HG02970 (cell line): ENCODE data around the gene PNPLA7.
"Not testable (repeated sequence)": the region's sequence is repeated elsewhere in the genome, so short reads cannot be mapped to it uniquely, and the experiment has no call there.

Experiments used
- ATAC-seq: cut with Tn5 transposase; IDR thresholded peaks from one replicate; pipeline ENCODE4 v1.9.1; 2021; ENCODE audit warnings: mild to moderate bottlenecking, moderate library complexity, moderate number of reproducible peaks; ENCODE audit not compliant: unreplicated experiment, low FRiP score

PNPLA7 gene

GRCh38 chr9:137516144-137516917 lies 33.9 kb downstream of the PNPLA7 start:
- no peak for ATAC-seq

- ATAC-seq: no peak
Measured at GRCh38 chr9:137515338-137515724, 34.9 kb downstream of the PNPLA7 start.

GRCh38 chr9:137514691-137515337 lies 35.4 kb downstream of the PNPLA7 start:
- ATAC-seq: no peak

- ATAC-seq: not testable (repeated sequence)
Measured at GRCh38 chr9:137513801-137514570, 36.2 kb downstream of the PNPLA7 start.

- not testable (repeated sequence) for ATAC-seq
Measured at GRCh38 chr9:137513136-137513535, 37.1 kb downstream of the PNPLA7 start.

GRCh38 chr9:137511758-137512463 lies 38.3 kb downstream of the PNPLA7 start:
- ATAC-seq: no peak

- ATAC-seq: not testable (repeated sequence)
Measured at GRCh38 chr9:137511126-137511525, 39.1 kb downstream of the PNPLA7 start.

GRCh38 chr9:137509198-137509597 lies 41.0 kb downstream of the PNPLA7 start:
- ATAC-seq: no peak

GRCh38 chr9:137506702-137507171 lies 43.5 kb downstream of the PNPLA7 start:
- ATAC-seq: no peak

GRCh38 chr9:137506274-137506673 lies 43.9 kb downstream of the PNPLA7 start:
- no peak for ATAC-seq

GRCh38 chr9:137505421-137506140 lies 44.6 kb downstream of the PNPLA7 start:
- no peak for ATAC-seq

GRCh38 chr9:137504432-137504777 lies 45.8 kb downstream of the PNPLA7 start:
- ATAC-seq: no peak

GRCh38 chr9:137502008-137502911 lies 47.9 kb downstream of the PNPLA7 start:
- no peak for ATAC-seq

GRCh38 chr9:137501457-137501856 lies 48.7 kb downstream of the PNPLA7 start:
- ATAC-seq: no peak

GRCh38 chr9:137500666-137501397 lies 49.4 kb downstream of the PNPLA7 start:
- no peak for ATAC-seq

- ATAC-seq: no peak
Measured at GRCh38 chr9:137499858-137500661, 50.1 kb downstream of the PNPLA7 start.

GRCh38 chr9:137499416-137499815 lies 50.8 kb downstream of the PNPLA7 start:
- ATAC-seq: no peak
